A549 (cell line): ENCODE data around the gene CTPS2. TPM values are rescaled to one million over a fixed set of nuclear protein-coding genes. Genes with fewer than 3 reads are reported as not detected.

ENCODE experiments used
- ATAC-seq, 2 experiments: fragments of 200-7000 bp in 1 of 2; fragments of >200 bp in 1 of 2; cut with Nextera tagmentation in 1 of 2; cut with Tn5 transposase in 1 of 2; 3 replicates each; pipeline versions ENCODE4 v1.8.0 to v1.9.1; 2018 to 2020; ENCODE audit warnings: mild to moderate bottlenecking in 1 of 2, moderate library complexity in 1 of 2
- CTCF ChIA-PET: fragments of 300-600 bp; sonication (Branson Sonifier 250); formaldehyde crosslinking; extraction: SDS; loops from one replicate; lab custom pipeline; 2021; ENCODE audit warnings: antibody characterized with exemption, inconsistent platforms; lab: Yijun Ruan, JAX
- POLR2A ChIA-PET: fragments of 350-600 bp; formaldehyde crosslinking; extraction: SDS; loops from one replicate; lab custom pipeline; 2021; ENCODE audit warnings: antibody characterized with exemption, inconsistent platforms; lab: Yijun Ruan, JAX
- DNase-seq, 2 experiments: peaks; one replicate each; pipeline versions ENCODE4 v3.0.0 to v3.0.0-alpha.2; 2011 to 2016; ENCODE audit warnings: low read depth in 1 of 2, low spot score in 1 of 2
- FAIRE-seq: peaks from 2 replicates; lab custom pipeline; 2011; peaks lifted over from hg19 to GRCh38; lab: Jason Lieb, UNC
- H3K27ac ChIP-seq, 2 experiments: fragments of >200 bp; sonication (Bioruptor Twin); formaldehyde crosslinking; 3 replicates each; pipeline ENCODE4 v1.5.1; 2016 to 2017
- H3K4me1 ChIP-seq: fragments of >200 bp; sonication (Bioruptor Twin); formaldehyde crosslinking; 3 replicates; pipeline ENCODE4 v1.6.1; 2016
- H3K4me2 ChIP-seq: fragments of >200 bp; sonication (Bioruptor Twin); formaldehyde crosslinking; 3 replicates; pipeline ENCODE4 v1.6.1; 2016
- H3K4me3 ChIP-seq: fragments of >200 bp; sonication (Bioruptor Twin); formaldehyde crosslinking; 3 replicates; pipeline ENCODE4 v1.5.1; 2016
- H3K9me3 ChIP-seq: fragments of >200 bp; sonication (Bioruptor Twin); formaldehyde crosslinking; 3 replicates; pipeline ENCODE4 v1.6.1; 2016
- BHLHE40 ChIP-seq: IDR thresholded peaks from 2 replicates; pipeline ENCODE4 v1.6.1; 2012; ENCODE audit warnings: low read depth, low read length, inconsistent platforms
- CHD2 ChIP-seq: fragments of 150-350 bp; IDR thresholded peaks from 2 replicates; pipeline ENCODE4 v1.6.1; 2014; ENCODE audit warnings: low read length; ENCODE audit not compliant: partially characterized antibody
- CHD4 ChIP-seq: fragments of 200-600 bp; sonication (generic); IDR thresholded peaks from 2 replicates; pipeline ENCODE4 v1.6.1; 2016; ENCODE audit warnings: antibody characterized with exemption, mild to moderate bottlenecking, borderline replicate concordance
- EHMT2 ChIP-seq: fragments of 200-600 bp; sonication (generic); IDR thresholded peaks from 2 replicates; pipeline ENCODE4 v1.6.1; 2016; ENCODE audit warnings: antibody characterized with exemption, low read depth, mild to moderate bottlenecking, moderate library complexity
- ESRRA ChIP-seq: fragments of 150-350 bp; IDR thresholded peaks from 2 replicates; pipeline ENCODE4 v1.6.1; 2014; ENCODE audit warnings: mild to moderate bottlenecking, low read length, borderline replicate concordance
- FOSL2 ChIP-seq, 2 experiments: fragments of 450-650 bp in 1 of 2; fragments of >200 bp in 1 of 2; sonication (Bioruptor Twin) in 1 of 2; formaldehyde crosslinking; IDR thresholded peaks; 2 replicates each; pipeline versions ENCODE4 v1.5.0 to v1.6.1; 2016 to 2020; ENCODE audit warnings: mild to moderate bottlenecking in 1 of 2, moderate library complexity in 1 of 2
- GATA3 ChIP-seq: IDR thresholded peaks from 2 replicates; pipeline ENCODE4 v1.6.1; 2012; ENCODE audit warnings: borderline replicate concordance
- HDAC2 ChIP-seq: fragments of 200-600 bp; sonication (generic); IDR thresholded peaks from 2 replicates; pipeline ENCODE4 v1.6.1; 2016
- HOXB13 ChIP-seq: fragments of 250-450 bp; sonication (Bioruptor Pico); IDR thresholded peaks from 2 replicates; pipeline ENCODE4 v1.5.0; 2020; ENCODE audit warnings: low read depth, mild to moderate bottlenecking, moderate library complexity
- JUNB ChIP-seq: fragments of >200 bp; sonication (Bioruptor Twin); formaldehyde crosslinking; IDR thresholded peaks from 2 replicates; pipeline ENCODE4 v1.6.1; 2016
- KDM1A ChIP-seq: fragments of 200-600 bp; sonication (generic); IDR thresholded peaks from 2 replicates; pipeline ENCODE4 v1.6.1; 2016; ENCODE audit warnings: low read depth, mild to moderate bottlenecking
- MAX ChIP-seq: IDR thresholded peaks from 2 replicates; pipeline ENCODE4 v1.6.1; 2012
- MYC ChIP-seq: IDR thresholded peaks from 2 replicates; pipeline ENCODE4 v1.6.1; 2012; ENCODE audit warnings: mild to moderate bottlenecking, inconsistent platforms, low read length, improper control_type of control experiment, borderline replicate concordance
- NR3C1 ChIP-seq: fragments of >200 bp; sonication (Bioruptor Twin); formaldehyde crosslinking; IDR thresholded peaks from 3 replicates; pipeline ENCODE4 v1.6.1; 2017
- POLR2AphosphoS2 ChIP-seq: conservative IDR thresholded peaks from 2 replicates; pipeline ENCODE4 v1.6.1; 2012; ENCODE audit warnings: low read length, improper control_type of control experiment, inconsistent platforms
- REST ChIP-seq: fragments of 200-600 bp; sonication (generic); IDR thresholded peaks from 2 replicates; pipeline ENCODE4 v1.6.1; 2016; ENCODE audit warnings: antibody characterized with exemption, mild to moderate bottlenecking, moderate library complexity
- RFX5 ChIP-seq: fragments of 450-650 bp; IDR thresholded peaks from 2 replicates; pipeline ENCODE4 v1.7.1; 2014; ENCODE audit warnings: antibody characterized with exemption, mild to moderate bottlenecking, moderate library complexity
- RNF2 ChIP-seq: fragments of 200-600 bp; sonication (generic); IDR thresholded peaks from 2 replicates; pipeline ENCODE4 v1.6.1; 2016; ENCODE audit warnings: low read depth, mild to moderate bottlenecking, antibody characterized with exemption, moderate library complexity, borderline replicate concordance
- SREBF2 ChIP-seq: fragments of 450-650 bp; IDR thresholded peaks from 2 replicates; pipeline ENCODE4 v1.6.1; 2014; ENCODE audit warnings: mild to moderate bottlenecking, moderate library complexity
- USF2 ChIP-seq: fragments of 450-650 bp; IDR thresholded peaks from 2 replicates; pipeline ENCODE4 v1.6.1; 2014; ENCODE audit warnings: antibody characterized with exemption
- ZFP36 ChIP-seq: fragments of 450-650 bp; IDR thresholded peaks from 2 replicates; pipeline ENCODE4 v1.6.1; 2014; ENCODE audit warnings: borderline replicate concordance; ENCODE audit not compliant: partially characterized antibody
- ZSCAN20 ChIP-seq: fragments of 250-450 bp; sonication (Bioruptor Pico); IDR thresholded peaks from 2 replicates; pipeline ENCODE4 v1.8.0; 2022; ENCODE audit warnings: mild to moderate bottlenecking, moderate library complexity
- WGBS: methylation state at CpG from one replicate; pipeline ENCODE4 v1.1.6; 2017; ENCODE audit errors: missing lambda C conversion rate; 5-methylcytosine and 5-hydroxymethylcytosine counted together
- polyA plus RNA-seq, 4 experiments: library from polyadenylated mRNA; depleted of rRNA in 3 of 4; stranded (reverse); fragments of >200 nt; fragmentation: RNase III in 1 of 4; extraction: RNeasy Plus Mini Kit Qiagen cat#74134 plus additional on column Dnase treatment in 1 of 4; gene quantifications; 2 replicates in 3 of 4; 3 replicates in 1 of 4; pipeline ENCODE4 v1.2.3, GENCODE V29; 2011 to 2017
- TF ChIP-seq, protein P1 (sequence below): fragments of 150-350 bp; IDR thresholded peaks from 2 replicates; pipeline ENCODE4 v1.6.1; 2014; ENCODE audit warnings: low read depth, mild to moderate bottlenecking, low read length
- TF ChIP-seq, protein P2 (sequence below): IDR thresholded peaks from 2 replicates; pipeline ENCODE4 v1.6.1; 2012
- TF ChIP-seq, protein P3 (sequence below): fragments of 250-450 bp; sonication (Bioruptor Pico); IDR thresholded peaks from 2 replicates; pipeline ENCODE4 v1.5.0; 2021; ENCODE audit warnings: mild to moderate bottlenecking, moderate library complexity, borderline replicate concordance

Gene CTPS2
- polyA plus RNA-seq, 2 of the 4 experiments (the other 2 are of a cell fraction): 11.1 to 18.5 TPM

- CTCF ChIA-PET: no interaction called here
- POLR2A ChIA-PET: no interaction called here
- Histone ChIP-seq H3K4me2 (no peak overlapping the region), H3K9me3 (no peaks in the 10 kb centered on the region), H3K27ac (no peak overlapping the region), H3K4me1 (no peaks in the 10 kb centered on the region), H3K4me3 (no peak overlapping the region)
- DNase-seq (no peak), ATAC-seq (no peak), FAIRE-seq (no peak)
- 60% methylated on average over 1 of the region's 1 CpG for WGBS
- no peak for TF ChIP-seq ZSCAN20 (CRISPR knock-in tag)
- TF ChIP-seq NR3C1: no peak
- TF ChIP-seq ESRRA: no peak
- TF ChIP-seq JUNB: no peak
- no peak for TF ChIP-seq CHD2
- no peak for TF ChIP-seq CHD4
- TF ChIP-seq, protein P1, sequence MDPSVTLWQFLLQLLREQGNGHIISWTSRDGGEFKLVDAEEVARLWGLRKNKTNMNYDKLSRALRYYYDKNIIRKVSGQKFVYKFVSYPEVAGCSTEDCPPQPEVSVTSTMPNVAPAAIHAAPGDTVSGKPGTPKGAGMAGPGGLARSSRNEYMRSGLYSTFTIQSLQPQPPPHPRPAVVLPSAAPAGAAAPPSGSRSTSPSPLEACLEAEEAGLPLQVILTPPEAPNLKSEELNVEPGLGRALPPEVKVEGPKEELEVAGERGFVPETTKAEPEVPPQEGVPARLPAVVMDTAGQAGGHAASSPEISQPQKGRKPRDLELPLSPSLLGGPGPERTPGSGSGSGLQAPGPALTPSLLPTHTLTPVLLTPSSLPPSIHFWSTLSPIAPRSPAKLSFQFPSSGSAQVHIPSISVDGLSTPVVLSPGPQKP: no peak
- TF ChIP-seq FOSL2 (IDR thresholded peaks at IDR 0.05): no peak
- no peak for TF ChIP-seq FOSL2 (CRISPR knock-in tag; IDR thresholded peaks at IDR 0.05)
- TF ChIP-seq, protein P2, sequence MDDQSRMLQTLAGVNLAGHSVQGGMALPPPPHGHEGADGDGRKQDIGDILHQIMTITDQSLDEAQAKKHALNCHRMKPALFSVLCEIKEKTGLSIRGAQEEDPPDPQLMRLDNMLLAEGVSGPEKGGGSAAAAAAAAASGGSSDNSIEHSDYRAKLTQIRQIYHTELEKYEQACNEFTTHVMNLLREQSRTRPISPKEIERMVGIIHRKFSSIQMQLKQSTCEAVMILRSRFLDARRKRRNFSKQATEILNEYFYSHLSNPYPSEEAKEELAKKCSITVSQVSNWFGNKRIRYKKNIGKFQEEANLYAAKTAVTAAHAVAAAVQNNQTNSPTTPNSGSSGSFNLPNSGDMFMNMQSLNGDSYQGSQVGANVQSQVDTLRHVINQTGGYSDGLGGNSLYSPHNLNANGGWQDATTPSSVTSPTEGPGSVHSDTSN: no peak
- TF ChIP-seq EHMT2: no peak
- no peak for TF ChIP-seq RFX5
- no peak for TF ChIP-seq HOXB13 (CRISPR knock-in tag)
- no peak for TF ChIP-seq KDM1A
These were observed 153.3 kb downstream of the CTPS2 start for GRCh38 chrX:16559206-16559619.

DNA sequence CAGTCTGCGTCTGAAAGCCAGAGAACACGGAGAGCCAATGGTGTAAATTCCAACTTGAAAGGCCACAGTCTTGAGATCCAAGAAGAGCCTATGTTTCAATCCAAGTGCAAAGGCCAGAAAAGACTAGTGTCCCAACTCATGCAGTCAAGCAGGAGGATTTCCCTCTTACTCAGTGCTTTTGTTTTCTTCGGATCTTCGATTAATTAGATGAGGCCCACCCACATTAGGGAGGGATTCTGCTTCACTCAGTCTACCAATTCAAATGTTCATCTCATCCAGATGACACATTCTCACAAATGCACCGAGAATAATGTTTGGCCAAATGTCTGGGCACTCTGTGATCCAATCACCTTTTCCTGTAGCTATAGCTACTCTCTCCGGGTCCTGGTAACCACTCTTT is 154.0 kb downstream of the CTPS2 start:
- no peaks in the 10 kb centered on the region for H3K9me3 ChIP-seq
- no peaks in the 10 kb centered on the region for H3K4me1 ChIP-seq
- no peak overlapping the region for H3K4me3 ChIP-seq
- DNase-seq (no peak), FAIRE-seq (peak; percentile 13), ATAC-seq (no peak)
- H3K4me2 ChIP-seq: no peak overlapping the region
- ChIA-PET POLR2A (no interaction called here), CTCF (no interaction called here)
- H3K27ac ChIP-seq: no peak overlapping the region
- WGBS: 50% methylated on average over 6 of the region's 6 CpGs
- TF ChIP-seq ESRRA (no peak), EHMT2 (no peak), MYC (no peak), USF2 (no peak), POLR2AphosphoS2 (no peak), REST (no peak), BHLHE40 (no peak), ZFP36 (no peak), FOSL2 (IDR thresholded peaks at IDR 0.05) (no peak), FOSL2 (CRISPR knock-in tag; IDR thresholded peaks at IDR 0.05) (no peak), SREBF2 (no peak), HDAC2 (no peak), GATA3 (no peak), RNF2 (no peak), RFX5 (no peak), KDM1A (no peak), MAX (no peak)
- TF ChIP-seq, protein P1: no peak
- TF ChIP-seq, protein P3, sequence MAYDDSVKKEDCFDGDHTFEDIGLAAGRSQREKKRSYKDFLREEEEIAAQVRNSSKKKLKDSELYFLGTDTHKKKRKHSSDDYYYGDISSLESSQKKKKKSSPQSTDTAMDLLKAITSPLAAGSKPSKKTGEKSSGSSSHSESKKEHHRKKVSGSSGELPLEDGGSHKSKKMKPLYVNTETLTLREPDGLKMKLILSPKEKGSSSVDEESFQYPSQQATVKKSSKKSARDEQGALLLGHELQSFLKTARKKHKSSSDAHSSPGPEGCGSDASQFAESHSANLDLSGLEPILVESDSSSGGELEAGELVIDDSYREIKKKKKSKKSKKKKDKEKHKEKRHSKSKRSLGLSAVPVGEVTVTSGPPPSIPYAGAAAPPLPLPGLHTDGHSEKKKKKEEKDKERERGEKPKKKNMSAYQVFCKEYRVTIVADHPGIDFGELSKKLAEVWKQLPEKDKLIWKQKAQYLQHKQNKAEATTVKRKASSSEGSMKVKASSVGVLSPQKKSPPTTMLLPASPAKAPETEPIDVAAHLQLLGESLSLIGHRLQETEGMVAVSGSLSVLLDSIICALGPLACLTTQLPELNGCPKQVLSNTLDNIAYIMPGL (CRISPR knock-in tag): no peak
